ENCODE measurements around the gene NF1. TPM values are rescaled to one million over a fixed set of nuclear protein-coding genes. Genes with fewer than 3 reads are reported as not detected.

NF1 gene
- total and polyA plus RNA-seq, 8 donors = 45.0 to 57.7 (median 52.0) TPM

GRCh38 chr17:31130286-31131224 is 35.8 kb downstream of the NF1 start:
- no peaks in the 10 kb centered on the region for H3K27me3 ChIP-seq
- DNase-seq = peak in 1 of 4 donors; percentile 62
- intact Hi-C loops (cut with DNase I) = no loop called here
- H3K36me3 ChIP-seq = no peaks in the 10 kb centered on the region
- H3K4me1 ChIP-seq = peaks cover 0 to 8% of the 10 kb centered on the region in 2 donors
- no peak for TF ChIP-seq CTCF (IDR thresholded peaks at IDR 0.05)
- no peak overlapping the region for H3K4me3 ChIP-seq
- H3K27ac ChIP-seq = no peak overlapping the region
- no peaks in the 10 kb centered on the region for H3K9me3 ChIP-seq
- ATAC-seq = no peak

DNA sequence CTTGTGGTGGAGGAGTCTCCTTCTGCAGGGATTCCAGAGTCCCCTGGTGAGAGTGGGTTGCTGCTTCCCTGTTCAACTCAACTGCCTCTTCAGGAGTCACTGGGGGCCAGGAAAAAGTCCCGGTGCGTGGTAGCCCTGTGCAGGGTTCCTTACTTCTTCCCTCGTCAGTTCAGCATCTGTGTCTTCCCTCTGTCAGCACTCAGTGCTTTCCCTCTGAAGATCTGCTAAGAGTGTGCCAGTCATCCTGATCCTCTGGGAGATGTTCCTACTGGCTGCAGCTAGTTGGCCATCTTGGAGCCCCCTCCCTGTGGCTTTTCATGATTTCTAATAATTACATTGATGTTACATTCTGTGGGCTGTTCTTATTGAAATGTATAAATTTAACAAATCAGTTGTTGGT is 36.5 kb downstream of the NF1 start:
- no peaks in the 10 kb centered on the region for H3K27me3 ChIP-seq
- intact Hi-C loops (cut with DNase I) = no loop called here
- H3K9me3 ChIP-seq = no peaks in the 10 kb centered on the region
- no peak overlapping the region for H3K4me3 ChIP-seq
- no peaks in the 10 kb centered on the region for H3K36me3 ChIP-seq
- DNase-seq (peak in 1 of 4 donors; percentile 25), ATAC-seq (no peak)
- no peak for TF ChIP-seq CTCF (IDR thresholded peaks at IDR 0.05)
- H3K4me1 ChIP-seq = peaks cover 0 to 8% of the 10 kb centered on the region in 2 donors
- no peak overlapping the region for H3K27ac ChIP-seq

DNA sequence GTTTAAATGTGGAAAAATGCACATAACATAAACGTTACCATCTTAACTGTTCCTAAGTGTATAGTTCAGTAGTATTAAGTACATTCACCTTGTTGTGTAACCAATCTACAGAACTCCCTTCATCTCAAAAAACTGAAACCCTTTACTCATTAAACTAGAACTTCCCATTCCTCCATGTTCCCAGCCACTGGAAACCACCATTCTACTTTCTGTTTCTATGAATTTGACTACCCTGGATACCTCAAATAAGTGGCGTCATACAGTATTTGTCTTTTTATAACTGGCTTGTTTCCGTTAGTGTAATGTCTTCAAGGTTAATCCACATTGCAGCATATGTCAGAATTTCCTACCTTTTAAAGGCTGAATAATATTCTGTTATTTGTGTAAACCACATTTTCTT is 38.2 kb downstream of the NF1 start:
- DNase-seq (no peak), ATAC-seq (no peak)
- intact Hi-C loops (cut with DNase I) = no loop called here
- H3K4me3 ChIP-seq = no peak overlapping the region
- H3K36me3 ChIP-seq = no peaks in the 10 kb centered on the region
- no peaks in the 10 kb centered on the region for H3K27me3 ChIP-seq
- peaks cover 0 to 8% of the 10 kb centered on the region in 2 donors for H3K4me1 ChIP-seq
- no peak for TF ChIP-seq CTCF (IDR thresholded peaks at IDR 0.05)
- H3K9me3 ChIP-seq = no peaks in the 10 kb centered on the region
- H3K27ac ChIP-seq = no peak overlapping the region

- peaks cover 0 to 8% of the 10 kb centered on the region in 2 donors for H3K4me1 ChIP-seq
- H3K4me3 ChIP-seq = no peak overlapping the region
- H3K27ac ChIP-seq = no peak overlapping the region
- intact Hi-C loops (cut with DNase I) = no loop called here
- ATAC-seq = no peak
- H3K9me3 ChIP-seq = no peaks in the 10 kb centered on the region
- peak in 1 of 4 donors; percentile 5 for DNase-seq
- TF ChIP-seq CTCF (IDR thresholded peaks at IDR 0.05) = no peak
- no peaks in the 10 kb centered on the region for H3K36me3 ChIP-seq
- no peaks in the 10 kb centered on the region for H3K27me3 ChIP-seq
These were observed 39.8 kb downstream of the NF1 start for GRCh38 chr17:31134576-31134975.

- Histone ChIP-seq H3K9me3 (no peaks in the 10 kb centered on the region), H3K4me1 (no peaks in the 10 kb centered on the region), H3K4me3 (no peak overlapping the region), H3K27ac (no peak overlapping the region), H3K27me3 (no peaks in the 10 kb centered on the region), H3K36me3 (no peaks in the 10 kb centered on the region)
- ATAC-seq = no peak
- intact Hi-C loops (cut with DNase I) = no loop called here
- no peak for TF ChIP-seq CTCF (IDR thresholded peaks at IDR 0.05)
- DNase-seq = no peak
These were observed 41.5 kb downstream of the NF1 start for GRCh38 chr17:31136319-31136718.
